ENCODE results near the gene TMEM179.
A peak's percentile ranks its signal among the peaks of the same experiment; 100 is the strongest.

TMEM179 gene

DNA sequence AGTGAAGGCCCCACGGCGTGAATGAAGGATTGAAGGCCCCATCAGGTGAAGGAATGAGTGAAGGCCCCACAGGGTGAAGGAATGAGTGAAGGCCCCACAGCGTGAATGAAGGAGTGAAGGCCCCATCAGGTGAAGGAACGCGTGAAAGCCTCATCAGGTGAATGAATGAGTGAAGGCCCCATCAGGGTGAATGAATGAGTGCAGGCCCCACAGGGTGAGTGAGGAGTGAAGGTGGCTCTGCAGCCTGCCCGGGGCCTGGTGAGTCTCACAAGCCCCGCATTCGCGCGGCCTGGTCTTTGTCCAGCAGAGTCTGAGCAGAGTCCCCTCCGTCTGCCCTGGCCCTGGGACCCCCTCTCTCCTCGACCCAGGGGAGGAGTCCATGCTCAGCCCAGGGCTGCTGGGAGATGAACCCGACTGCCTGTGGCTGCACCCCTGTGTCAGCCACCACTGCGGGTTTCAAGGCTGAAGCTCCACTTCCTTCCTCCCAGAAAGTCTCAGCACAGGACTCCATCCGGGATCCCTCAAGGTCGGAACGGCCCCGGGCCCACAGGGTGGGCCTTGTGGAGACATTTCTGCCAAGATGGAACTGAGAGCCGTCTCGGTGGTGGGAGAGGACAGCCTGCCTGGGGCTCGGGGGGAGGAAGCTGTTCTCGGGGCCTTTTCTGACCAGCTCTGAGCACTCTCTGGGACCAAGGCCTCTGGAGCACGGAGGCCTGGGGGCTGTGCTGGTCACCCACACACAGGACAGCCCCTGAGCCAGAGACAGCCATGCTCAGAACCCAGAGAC is 37.4 kb upstream of the TMEM179 start:
- no peak overlapping the region for H2AFZ ChIP-seq (ENCODE audit: low read depth, low read length, severe bottlenecking)
- TF ChIP-seq CTCF (IDR thresholded peaks at IDR 0.05; ENCODE audit: insufficient read depth, low read length, poor library complexity, severe bottlenecking) (no peak), EZH2phosphoT487 (conservative IDR thresholded peaks at IDR 0.05; ENCODE audit: low read length) (no peak)
- no peak overlapping the region for H3K4me2 ChIP-seq (ENCODE audit: low read depth, low read length, poor library complexity, severe bottlenecking)
- no peaks in the 10 kb centered on the region for H3F3A ChIP-seq (ENCODE audit: insufficient read depth)
- no peaks in the 10 kb centered on the region for H3K79me2 ChIP-seq (ENCODE audit: insufficient read depth, low read length)
- H3K27me3 ChIP-seq (ENCODE audit: low read length) = no peaks in the 10 kb centered on the region
- H4K20me1 ChIP-seq (ENCODE audit: low read depth, low read length) = no peaks in the 10 kb centered on the region
- H3K36me3 ChIP-seq (ENCODE audit: low read length) = no peaks in the 10 kb centered on the region
- H3K9me3 ChIP-seq (ENCODE audit: insufficient read depth, low read length) = no peaks in the 10 kb centered on the region
- no peak overlapping the region for H3K9ac ChIP-seq (ENCODE audit: low read length)
- H3K4me3 ChIP-seq (ENCODE audit: insufficient read depth, low read length, poor library complexity, severe bottlenecking) = no peak overlapping the region
- no peak overlapping the region for H3K27ac ChIP-seq (ENCODE audit: low read depth, low read length)
- H3K9me2 ChIP-seq (replicated peaks; ENCODE audit: insufficient read depth, low read length) = no peaks in the 10 kb centered on the region

- H3K36me3 ChIP-seq (ENCODE audit: low read length) = no peaks in the 10 kb centered on the region
- no peaks in the 10 kb centered on the region for H3K27me3 ChIP-seq (ENCODE audit: low read length)
- TF ChIP-seq CTCF (IDR thresholded peaks at IDR 0.05; ENCODE audit: insufficient read depth, low read length, poor library complexity, severe bottlenecking) = no peak
- TF ChIP-seq EZH2phosphoT487 (conservative IDR thresholded peaks at IDR 0.05; ENCODE audit: low read length) = no peak
- no peak overlapping the region for H2AFZ ChIP-seq (ENCODE audit: low read depth, low read length, severe bottlenecking)
- no peaks in the 10 kb centered on the region for H4K20me1 ChIP-seq (ENCODE audit: low read depth, low read length)
- H3F3A ChIP-seq (ENCODE audit: insufficient read depth) = no peaks in the 10 kb centered on the region
- no peak overlapping the region for H3K9ac ChIP-seq (ENCODE audit: low read length)
- no peaks in the 10 kb centered on the region for H3K79me2 ChIP-seq (ENCODE audit: insufficient read depth, low read length)
- H3K9me2 ChIP-seq (replicated peaks; ENCODE audit: insufficient read depth, low read length) = no peaks in the 10 kb centered on the region
- H3K4me2 ChIP-seq (ENCODE audit: low read depth, low read length, poor library complexity, severe bottlenecking) = no peak overlapping the region
- no peak overlapping the region for H3K4me3 ChIP-seq (ENCODE audit: insufficient read depth, low read length, poor library complexity, severe bottlenecking)
- H3K9me3 ChIP-seq (ENCODE audit: insufficient read depth, low read length) = no peaks in the 10 kb centered on the region
- no peak overlapping the region for H3K27ac ChIP-seq (ENCODE audit: low read depth, low read length)
These were observed 36.1 kb upstream of the TMEM179 start for GRCh38 chr14:104640681-104641080.

DNA sequence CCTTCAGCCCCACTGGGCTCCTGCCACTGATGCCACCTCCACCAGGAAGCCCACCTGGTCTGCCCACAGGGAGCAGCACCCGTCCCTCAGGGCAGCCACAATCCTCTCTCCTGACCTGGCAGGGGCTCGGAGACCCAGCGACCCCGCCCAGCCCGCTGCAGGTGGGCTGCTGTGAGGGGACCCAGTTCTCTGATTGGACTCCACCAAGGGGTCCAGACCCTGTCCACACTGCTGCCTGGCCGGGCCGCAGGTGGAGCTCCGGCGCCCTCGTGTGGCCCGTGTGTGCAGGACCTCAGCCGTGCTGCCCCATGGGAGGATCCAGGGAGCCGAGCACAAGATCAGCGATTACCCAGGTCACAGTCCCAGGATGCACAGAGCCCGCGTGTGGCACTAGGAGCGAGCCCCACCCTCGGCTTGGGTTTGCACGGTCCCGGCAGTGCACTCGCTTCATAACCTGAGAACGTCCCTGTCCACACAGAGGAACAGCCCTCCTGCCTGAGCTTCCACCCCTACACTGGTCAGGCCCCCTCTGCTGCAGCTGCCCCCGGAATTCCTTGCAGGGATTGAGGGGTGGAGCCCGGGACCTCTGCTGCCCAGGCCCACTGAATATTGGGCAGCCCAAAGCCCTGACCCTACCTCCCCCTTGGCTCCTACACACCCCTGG is 35.4 kb upstream of the TMEM179 start:
- Histone ChIP-seq H3F3A (ENCODE audit: insufficient read depth) (no peaks in the 10 kb centered on the region), H3K9ac (ENCODE audit: low read length) (no peak overlapping the region), H3K27ac (ENCODE audit: low read depth, low read length) (no peak overlapping the region), H4K20me1 (ENCODE audit: low read depth, low read length) (no peaks in the 10 kb centered on the region), H3K9me2 (replicated peaks; ENCODE audit: insufficient read depth, low read length) (no peaks in the 10 kb centered on the region), H3K36me3 (ENCODE audit: low read length) (no peaks in the 10 kb centered on the region), H3K4me3 (ENCODE audit: insufficient read depth, low read length, poor library complexity, severe bottlenecking) (no peak overlapping the region), H3K79me2 (ENCODE audit: insufficient read depth, low read length) (no peaks in the 10 kb centered on the region), H3K9me3 (ENCODE audit: insufficient read depth, low read length) (no peaks in the 10 kb centered on the region), H3K4me2 (ENCODE audit: low read depth, low read length, poor library complexity, severe bottlenecking) (no peak overlapping the region), H2AFZ (ENCODE audit: low read depth, low read length, severe bottlenecking) (no peak overlapping the region), H3K27me3 (ENCODE audit: low read length) (no peaks in the 10 kb centered on the region)
- TF ChIP-seq EZH2phosphoT487 (conservative IDR thresholded peaks at IDR 0.05; ENCODE audit: low read length) (no peak), CTCF (IDR thresholded peaks at IDR 0.05; ENCODE audit: insufficient read depth, low read length, poor library complexity, severe bottlenecking) (peak; percentile 82)

All from SU-DHL-6 (cell line).